ENCODE measurements around the gene TGM6. TPM values are rescaled to one million over a fixed set of nuclear protein-coding genes. Genes with fewer than 3 reads are reported as not detected.

TGM6 gene
- total RNA-seq, 1 experiment from 2014 or later = not detected

- intact Hi-C loops (cut with micrococcal nuclease) = no loop called here
- peaks cover 96% of the 10 kb centered on the region for H3K27me3 ChIP-seq (ENCODE audit: low read length)
- H3K4me2 ChIP-seq (ENCODE audit: low read length) = no peak overlapping the region
- no peak for TF ChIP-seq EZH2 (IDR thresholded peaks at IDR 0.05; ENCODE audit: low read length, unreplicated experiment)
- TF ChIP-seq CTCF (conservative IDR thresholded peaks at IDR 0.05; ENCODE audit: low read depth, low read length) = no peak
- no peak for TF ChIP-seq EZH2phosphoT487 (IDR thresholded peaks at IDR 0.05; ENCODE audit: borderline replicate concordance, low read length)
- no peak for ATAC-seq
- no TSS peak for BruUV-seq (replicated peaks)
- POLR2A ChIA-PET (ENCODE audit: unreplicated experiment) = no interaction called here
- no peaks in the 10 kb centered on the region for H3K9me3 ChIP-seq (ENCODE audit: low read length)
- no peaks in the 10 kb centered on the region for H4K20me1 ChIP-seq (ENCODE audit: low read length)
- no peaks in the 10 kb centered on the region for H3K4me1 ChIP-seq (ENCODE audit: insufficient read depth, low read length)
- no peak overlapping the region for H3K4me3 ChIP-seq (ENCODE audit: low read length)
- no peak overlapping the region for H3K9ac ChIP-seq (ENCODE audit: low read length)
- no peak overlapping the region for H3K27ac ChIP-seq (ENCODE audit: low read length)
- no peak for DNase-seq
- no peak overlapping the region for H2AFZ ChIP-seq (ENCODE audit: low read length)
- no peaks in the 10 kb centered on the region for H3F3A ChIP-seq (ENCODE audit: low read length, unreplicated experiment)
- CTCF ChIA-PET = no interaction called here
- no peaks in the 10 kb centered on the region for H3K79me2 ChIP-seq (ENCODE audit: low read length)
- H3K36me3 ChIP-seq (ENCODE audit: low read depth, low read length) = no peaks in the 10 kb centered on the region
- no peaks in the 10 kb centered on the region for H3K9me2 ChIP-seq (replicated peaks; ENCODE audit: low read length)
Measured at GRCh38 chr20:2332711-2333110, 48.0 kb upstream of the TGM6 start.

GRCh38 chr20:2333821-2334220 is 46.9 kb upstream of the TGM6 start:
- ATAC-seq (no peak), DNase-seq (no peak)
- H3K4me1 ChIP-seq (ENCODE audit: insufficient read depth, low read length) = no peaks in the 10 kb centered on the region
- peaks cover 97% of the 10 kb centered on the region for H3K27me3 ChIP-seq (ENCODE audit: low read length)
- intact Hi-C loops (cut with micrococcal nuclease) = no loop called here
- BruUV-seq (replicated peaks) = no TSS peak
- no peaks in the 10 kb centered on the region for H4K20me1 ChIP-seq (ENCODE audit: low read length)
- no peaks in the 10 kb centered on the region for H3K79me2 ChIP-seq (ENCODE audit: low read length)
- H3K9me3 ChIP-seq (ENCODE audit: low read length) = no peaks in the 10 kb centered on the region
- CTCF ChIA-PET = no interaction called here
- H3K4me3 ChIP-seq (ENCODE audit: low read length) = no peak overlapping the region
- H3K36me3 ChIP-seq (ENCODE audit: low read depth, low read length) = no peaks in the 10 kb centered on the region
- POLR2A ChIA-PET (ENCODE audit: unreplicated experiment) = no interaction called here
- no peak overlapping the region for H3K27ac ChIP-seq (ENCODE audit: low read length)
- no peaks in the 10 kb centered on the region for H3K9me2 ChIP-seq (replicated peaks; ENCODE audit: low read length)
- no peak overlapping the region for H2AFZ ChIP-seq (ENCODE audit: low read length)
- TF ChIP-seq EZH2phosphoT487 (IDR thresholded peaks at IDR 0.05; ENCODE audit: borderline replicate concordance, low read length) (no peak), CTCF (conservative IDR thresholded peaks at IDR 0.05; ENCODE audit: low read depth, low read length) (no peak), EZH2 (IDR thresholded peaks at IDR 0.05; ENCODE audit: low read length, unreplicated experiment) (no peak)
- H3F3A ChIP-seq (ENCODE audit: low read length, unreplicated experiment) = no peaks in the 10 kb centered on the region
- H3K9ac ChIP-seq (ENCODE audit: low read length) = no peak overlapping the region
- no peak overlapping the region for H3K4me2 ChIP-seq (ENCODE audit: low read length)

GRCh38 chr20:2335096-2335870 is 45.4 kb upstream of the TGM6 start:
- CTCF ChIA-PET = no interaction called here
- H2AFZ ChIP-seq (ENCODE audit: low read length) = no peak overlapping the region
- H3K36me3 ChIP-seq (ENCODE audit: low read depth, low read length) = no peaks in the 10 kb centered on the region
- no peak for TF ChIP-seq CTCF (conservative IDR thresholded peaks at IDR 0.05; ENCODE audit: low read depth, low read length)
- no peak for TF ChIP-seq EZH2phosphoT487 (IDR thresholded peaks at IDR 0.05; ENCODE audit: borderline replicate concordance, low read length)
- no peak for TF ChIP-seq EZH2 (IDR thresholded peaks at IDR 0.05; ENCODE audit: low read length, unreplicated experiment)
- H3F3A ChIP-seq (ENCODE audit: low read length, unreplicated experiment) = no peaks in the 10 kb centered on the region
- no peak overlapping the region for H3K4me2 ChIP-seq (ENCODE audit: low read length)
- H3K9ac ChIP-seq (ENCODE audit: low read length) = no peak overlapping the region
- H4K20me1 ChIP-seq (ENCODE audit: low read length) = no peaks in the 10 kb centered on the region
- no peak overlapping the region for H3K27ac ChIP-seq (ENCODE audit: low read length)
- H3K4me3 ChIP-seq (ENCODE audit: low read length) = no peak overlapping the region
- no TSS peak for BruUV-seq (replicated peaks)
- no peaks in the 10 kb centered on the region for H3K9me2 ChIP-seq (replicated peaks; ENCODE audit: low read length)
- H3K4me1 ChIP-seq (ENCODE audit: insufficient read depth, low read length) = no peaks in the 10 kb centered on the region
- ATAC-seq = no peak
- no peaks in the 10 kb centered on the region for H3K9me3 ChIP-seq (ENCODE audit: low read length)
- H3K79me2 ChIP-seq (ENCODE audit: low read length) = no peaks in the 10 kb centered on the region
- DNase-seq = no peak
- intact Hi-C loops (cut with micrococcal nuclease) = no loop called here
- H3K27me3 ChIP-seq (ENCODE audit: low read length) = peaks cover 91% of the 10 kb centered on the region
- POLR2A ChIA-PET (ENCODE audit: unreplicated experiment) = no interaction called here
